Measurements from ENCODE around the gene ALPK1.

DNA sequence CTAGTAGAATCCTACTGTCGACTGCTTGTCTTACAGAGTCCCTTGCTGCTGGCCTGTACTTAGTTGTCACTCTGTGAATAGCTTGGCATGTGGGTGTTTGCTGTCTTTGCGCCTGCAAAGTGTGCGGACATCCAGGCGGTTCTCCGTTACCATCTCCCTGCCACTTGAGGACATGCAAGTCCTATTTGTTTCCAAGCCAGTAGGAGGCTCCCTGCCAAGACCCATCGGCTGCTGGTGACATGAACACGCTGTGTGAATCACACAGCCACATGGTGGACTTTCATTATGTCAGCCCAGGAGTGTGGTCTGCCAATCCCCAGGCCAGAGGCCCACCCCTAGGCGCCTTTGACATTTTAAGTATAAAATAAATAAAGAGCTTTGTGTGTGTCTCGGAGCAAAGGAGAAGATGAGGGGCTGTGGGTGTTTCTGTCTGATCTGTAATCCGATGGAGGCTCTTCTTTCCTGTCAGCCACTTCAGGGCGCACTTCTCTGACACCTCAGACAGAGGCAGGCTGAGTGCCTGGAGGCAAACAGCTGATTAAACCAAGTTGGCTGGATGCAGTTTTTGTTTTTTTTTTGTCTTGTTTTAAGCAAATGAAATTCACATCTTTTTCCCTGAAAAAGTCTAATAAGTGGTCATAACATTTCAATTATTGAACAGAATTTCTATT, 51.5 kb downstream of the ALPK1 start:
- TF ChIP-seq GLIS3 (CRISPR knock-in tag; IDR thresholded peaks at IDR 0.05) (no peak), CREB5 (CRISPR knock-in tag; IDR thresholded peaks at IDR 0.05; ENCODE audit: low read depth) (no peak), ZC3H10 (CRISPR knock-in tag; IDR thresholded peaks at IDR 0.05) (no peak), ISL1 (CRISPR knock-in tag; IDR thresholded peaks at IDR 0.05) (no peak), RARB (CRISPR knock-in tag; IDR thresholded peaks at IDR 0.05) (no peak), ZFP3 (CRISPR knock-in tag; IDR thresholded peaks at IDR 0.05) (no peak)
- TF ChIP-seq, protein P1, sequence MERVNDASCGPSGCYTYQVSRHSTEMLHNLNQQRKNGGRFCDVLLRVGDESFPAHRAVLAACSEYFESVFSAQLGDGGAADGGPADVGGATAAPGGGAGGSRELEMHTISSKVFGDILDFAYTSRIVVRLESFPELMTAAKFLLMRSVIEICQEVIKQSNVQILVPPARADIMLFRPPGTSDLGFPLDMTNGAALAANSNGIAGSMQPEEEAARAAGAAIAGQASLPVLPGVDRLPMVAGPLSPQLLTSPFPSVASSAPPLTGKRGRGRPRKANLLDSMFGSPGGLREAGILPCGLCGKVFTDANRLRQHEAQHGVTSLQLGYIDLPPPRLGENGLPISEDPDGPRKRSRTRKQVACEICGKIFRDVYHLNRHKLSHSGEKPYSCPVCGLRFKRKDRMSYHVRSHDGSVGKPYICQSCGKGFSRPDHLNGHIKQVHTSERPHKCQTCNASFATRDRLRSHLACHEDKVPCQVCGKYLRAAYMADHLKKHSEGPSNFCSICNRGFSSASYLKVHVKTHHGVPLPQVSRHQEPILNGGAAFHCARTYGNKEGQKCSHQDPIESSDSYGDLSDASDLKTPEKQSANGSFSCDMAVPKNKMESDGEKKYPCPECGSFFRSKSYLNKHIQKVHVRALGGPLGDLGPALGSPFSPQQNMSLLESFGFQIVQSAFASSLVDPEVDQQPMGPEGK (CRISPR knock-in tag; IDR thresholded peaks at IDR 0.05; ENCODE audit: borderline replicate concordance): no peak
- TF ChIP-seq, protein P2, sequence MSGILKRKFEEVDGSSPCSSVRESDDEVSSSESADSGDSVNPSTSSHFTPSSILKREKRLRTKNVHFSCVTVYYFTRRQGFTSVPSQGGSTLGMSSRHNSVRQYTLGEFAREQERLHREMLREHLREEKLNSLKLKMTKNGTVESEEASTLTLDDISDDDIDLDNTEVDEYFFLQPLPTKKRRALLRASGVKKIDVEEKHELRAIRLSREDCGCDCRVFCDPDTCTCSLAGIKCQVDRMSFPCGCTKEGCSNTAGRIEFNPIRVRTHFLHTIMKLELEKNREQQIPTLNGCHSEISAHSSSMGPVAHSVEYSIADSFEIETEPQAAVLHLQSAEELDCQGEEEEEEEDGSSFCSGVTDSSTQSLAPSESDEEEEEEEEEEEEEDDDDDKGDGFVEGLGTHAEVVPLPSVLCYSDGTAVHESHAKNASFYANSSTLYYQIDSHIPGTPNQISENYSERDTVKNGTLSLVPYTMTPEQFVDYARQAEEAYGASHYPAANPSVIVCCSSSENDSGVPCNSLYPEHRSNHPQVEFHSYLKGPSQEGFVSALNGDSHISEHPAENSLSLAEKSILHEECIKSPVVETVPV (CRISPR knock-in tag; IDR thresholded peaks at IDR 0.05): no peak
